ENCODE measurements around the gene HIPK1. TPM values are rescaled to one million over a fixed set of nuclear protein-coding genes. Genes with fewer than 3 reads are reported as not detected.

The HIPK1 gene
- total and polyA plus RNA-seq, 2 of the 13 experiments (the other 11 are each of a cell fraction or from before 2014, with no cell fraction given) = 20.8 to 33.4 TPM

- no TSS peak for BruUV-seq (replicated peaks)
- H3K4me2 ChIP-seq (ENCODE audit: low read depth, low read length) = no peak overlapping the region
- intact Hi-C loops (cut with micrococcal nuclease; ENCODE audit: unreplicated experiment) = no loop called here
- TF ChIP-seq NFRKB (IDR thresholded peaks at IDR 0.05) (no peak), IRF2 (CRISPR knock-in tag; IDR thresholded peaks at IDR 0.05) (no peak), SMAD9 (CRISPR knock-in tag; IDR thresholded peaks at IDR 0.05) (no peak), ZSCAN31 (CRISPR knock-in tag; IDR thresholded peaks at IDR 0.05; ENCODE audit: low read depth) (no peak), ARNT (IDR thresholded peaks at IDR 0.05) (no peak), MNT (IDR thresholded peaks at IDR 0.05) (no peak)
- H3K9ac ChIP-seq (ENCODE audit: insufficient read depth, low read depth, low read length) = no peak overlapping the region
- H3K9me3 ChIP-seq (ENCODE audit: low read length) = peaks cover 15% of the 10 kb centered on the region
- FAIRE-seq (no peak), DNase-seq (ENCODE audit: low spot score) (no peak), ATAC-seq (no peak)
- H2AFZ ChIP-seq (ENCODE audit: low read length) = no peak overlapping the region
- ChIA-PET CTCF (ENCODE audit: low intra/inter-chr PET ratio, low total read pairs) (no interaction called here), POLR2A (no interaction called here)
- WGBS (ENCODE audit: low lambda C conversion rate) = 3% methylated on average over 4 of the region's 4 CpGs
- no peaks in the 10 kb centered on the region for H3K36me3 ChIP-seq (replicated peaks in 1 of 2; ENCODE audit: control insufficient read depth in 1 of 2, insufficient read depth in 2 of 2, low read length in 2 of 2)
- H4K20me1 ChIP-seq (ENCODE audit: insufficient read depth, low read length) = no peaks in the 10 kb centered on the region
- H3K27me3 ChIP-seq (ENCODE audit: control insufficient read depth in 1 of 2, insufficient read depth in 2 of 2, low read length in 2 of 2) = no peaks in the 10 kb centered on the region
- H3K79me2 ChIP-seq (ENCODE audit: insufficient read depth, low read length) = no peaks in the 10 kb centered on the region
- no peak overlapping the region for H3K27ac ChIP-seq (ENCODE audit: extremely low read length, insufficient read depth, low read length)
- no peaks in the 10 kb centered on the region for H3K4me1 ChIP-seq (ENCODE audit: insufficient read depth, low read length)
- no peak overlapping the region for H3K4me3 ChIP-seq (replicated peaks in 1 of 3; ENCODE audit: insufficient read depth in 1 of 3, low read depth in 2 of 3, low read length in 3 of 3)
- in situ Hi-C loops (cut with HindIII; ENCODE audit: extremely low pct_ligation_motif_present, low pct_unique_long_range_greater_than_20kb) = no loop called here
Measured at GRCh38 chr1:113998361-113998760, 69.2 kb downstream of the HIPK1 start.

- H3K79me2 ChIP-seq (ENCODE audit: insufficient read depth, low read length) = no peaks in the 10 kb centered on the region
- intact Hi-C loops (cut with micrococcal nuclease; ENCODE audit: unreplicated experiment) = no loop called here
- no peaks in the 10 kb centered on the region for H3K36me3 ChIP-seq (replicated peaks in 1 of 2; ENCODE audit: control insufficient read depth in 1 of 2, insufficient read depth in 2 of 2, low read length in 2 of 2)
- POLR2A ChIA-PET = no interaction called here
- CTCF ChIA-PET (ENCODE audit: low intra/inter-chr PET ratio, low total read pairs) = no interaction called here
- no TSS peak for BruUV-seq (replicated peaks)
- peaks cover 12% of the 10 kb centered on the region for H3K9me3 ChIP-seq (ENCODE audit: low read length)
- in situ Hi-C loops (cut with HindIII; ENCODE audit: extremely low pct_ligation_motif_present, low pct_unique_long_range_greater_than_20kb) = no loop called here
- FAIRE-seq = no peak
- H3K9ac ChIP-seq (ENCODE audit: insufficient read depth, low read depth, low read length) = no peak overlapping the region
- no peak for DNase-seq (ENCODE audit: low spot score)
- ATAC-seq = no peak
- H3K27ac ChIP-seq (ENCODE audit: extremely low read length, insufficient read depth, low read length) = no peak overlapping the region
- H3K4me1 ChIP-seq (ENCODE audit: insufficient read depth, low read length) = no peaks in the 10 kb centered on the region
- H3K4me2 ChIP-seq (ENCODE audit: low read depth, low read length) = no peak overlapping the region
- no peak overlapping the region for H3K4me3 ChIP-seq (replicated peaks in 1 of 3; ENCODE audit: insufficient read depth in 1 of 3, low read depth in 2 of 3, low read length in 3 of 3)
- H3K27me3 ChIP-seq (ENCODE audit: control insufficient read depth in 1 of 2, insufficient read depth in 2 of 2, low read length in 2 of 2) = peaks cover 0 to under 1% of the 10 kb centered on the region in 2 experiments; a peak in 1 of 5 replicates
- WGBS (ENCODE audit: low lambda C conversion rate) = 28% methylated on average over 2 of the region's 2 CpGs
- H4K20me1 ChIP-seq (ENCODE audit: insufficient read depth, low read length) = no peaks in the 10 kb centered on the region
- no peak overlapping the region for H2AFZ ChIP-seq (ENCODE audit: low read length)
- TF ChIP-seq ZNF547 (CRISPR knock-in tag; IDR thresholded peaks at IDR 0.05) = no peak
- no peak for TF ChIP-seq ZNF224 (CRISPR knock-in tag; IDR thresholded peaks at IDR 0.05)
- TF ChIP-seq, protein P1, sequence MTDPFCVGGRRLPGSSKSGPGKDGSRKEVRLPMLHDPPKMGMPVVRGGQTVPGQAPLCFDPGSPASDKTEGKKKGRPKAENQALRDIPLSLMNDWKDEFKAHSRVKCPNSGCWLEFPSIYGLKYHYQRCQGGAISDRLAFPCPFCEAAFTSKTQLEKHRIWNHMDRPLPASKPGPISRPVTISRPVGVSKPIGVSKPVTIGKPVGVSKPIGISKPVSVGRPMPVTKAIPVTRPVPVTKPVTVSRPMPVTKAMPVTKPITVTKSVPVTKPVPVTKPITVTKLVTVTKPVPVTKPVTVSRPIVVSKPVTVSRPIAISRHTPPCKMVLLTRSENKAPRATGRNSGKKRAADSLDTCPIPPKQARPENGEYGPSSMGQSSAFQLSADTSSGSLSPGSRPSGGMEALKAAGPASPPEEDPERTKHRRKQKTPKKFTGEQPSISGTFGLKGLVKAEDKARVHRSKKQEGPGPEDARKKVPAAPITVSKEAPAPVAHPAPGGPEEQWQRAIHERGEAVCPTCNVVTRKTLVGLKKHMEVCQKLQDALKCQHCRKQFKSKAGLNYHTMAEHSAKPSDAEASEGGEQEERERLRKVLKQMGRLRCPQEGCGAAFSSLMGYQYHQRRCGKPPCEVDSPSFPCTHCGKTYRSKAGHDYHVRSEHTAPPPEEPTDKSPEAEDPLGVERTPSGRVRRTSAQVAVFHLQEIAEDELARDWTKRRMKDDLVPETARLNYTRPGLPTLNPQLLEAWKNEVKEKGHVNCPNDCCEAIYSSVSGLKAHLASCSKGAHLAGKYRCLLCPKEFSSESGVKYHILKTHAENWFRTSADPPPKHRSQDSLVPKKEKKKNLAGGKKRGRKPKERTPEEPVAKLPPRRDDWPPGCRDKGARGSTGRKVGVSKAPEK (CRISPR knock-in tag; IDR thresholded peaks at IDR 0.05; ENCODE audit: borderline replicate concordance) = no peak
- no peak for TF ChIP-seq ZNF44 (CRISPR knock-in tag; IDR thresholded peaks at IDR 0.05)
- no peak for TF ChIP-seq PTBP1 (IDR thresholded peaks at IDR 0.05; ENCODE audit: low read depth, low read length, poor library complexity, severe bottlenecking)
- no peak for TF ChIP-seq NPAS2 (CRISPR knock-in tag; IDR thresholded peaks at IDR 0.05; ENCODE audit: borderline replicate concordance)
- TF ChIP-seq, protein P2, sequence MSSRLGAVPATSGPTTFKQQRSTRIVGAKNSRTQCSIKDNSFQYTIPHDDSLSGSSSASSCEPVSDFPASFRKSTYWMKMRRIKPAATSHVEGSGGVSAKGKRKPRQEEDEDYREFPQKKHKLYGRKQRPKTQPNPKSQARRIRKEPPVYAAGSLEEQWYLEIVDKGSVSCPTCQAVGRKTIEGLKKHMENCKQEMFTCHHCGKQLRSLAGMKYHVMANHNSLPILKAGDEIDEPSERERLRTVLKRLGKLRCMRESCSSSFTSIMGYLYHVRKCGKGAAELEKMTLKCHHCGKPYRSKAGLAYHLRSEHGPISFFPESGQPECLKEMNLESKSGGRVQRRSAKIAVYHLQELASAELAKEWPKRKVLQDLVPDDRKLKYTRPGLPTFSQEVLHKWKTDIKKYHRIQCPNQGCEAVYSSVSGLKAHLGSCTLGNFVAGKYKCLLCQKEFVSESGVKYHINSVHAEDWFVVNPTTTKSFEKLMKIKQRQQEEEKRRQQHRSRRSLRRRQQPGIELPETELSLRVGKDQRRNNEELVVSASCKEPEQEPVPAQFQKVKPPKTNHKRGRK (CRISPR knock-in tag; IDR thresholded peaks at IDR 0.05) = no peak
- no peak for TF ChIP-seq YEATS2 (CRISPR knock-in tag; IDR thresholded peaks at IDR 0.05; ENCODE audit: borderline replicate concordance)
- no peak for TF ChIP-seq ZSCAN25 (CRISPR knock-in tag; IDR thresholded peaks at IDR 0.05)
Measured at GRCh38 chr1:113999233-113999632, 70.1 kb downstream of the HIPK1 start.
